ENCODE measurements around the gene MAEA. TPM values are rescaled to one million over a fixed set of nuclear protein-coding genes. Genes with fewer than 3 reads are reported as not detected.

The MAEA gene
- total RNA-seq, 1 experiment from 2014 or later: 81.1 TPM

GRCh38 chr4:1310796-1311631, 21.3 kb downstream of the MAEA start:
- peaks cover 3% of the 10 kb centered on the region; the same call in 1 of the 2 replicates for H3K36me3 ChIP-seq (ENCODE audit: control insufficient read depth, insufficient read depth, low read length)
- peaks cover 16% of the 10 kb centered on the region for H3K4me1 Mint-ChIP-seq (ENCODE audit: low read depth, unreplicated experiment)
- no peaks in the 10 kb centered on the region for H3K27me3 ChIP-seq (replicated peaks; ENCODE audit: control insufficient read depth, insufficient read depth, low read length)
- no peaks in the 10 kb centered on the region for H3K4me1 ChIP-seq
- H3K9me3 Mint-ChIP-seq (ENCODE audit: unreplicated experiment): no peaks in the 10 kb centered on the region
- H3K4me3 Mint-ChIP-seq (ENCODE audit: unreplicated experiment): no peak overlapping the region
- no peak for TF ChIP-seq CTCF (IDR thresholded peaks at IDR 0.05; ENCODE audit: insufficient read depth in 1 of 2, low read depth in 1 of 2, low read length in 1 of 2, severe bottlenecking in 1 of 2, unreplicated experiment in 1 of 2)
- H3K36me3 Mint-ChIP-seq (ENCODE audit: insufficient read depth, unreplicated experiment): peaks cover 64% of the 10 kb centered on the region
- no peak for DNase-seq
- no TSS peak for BruUV-seq (replicated peaks)
- intact Hi-C loops (cut with micrococcal nuclease; ENCODE audit: unreplicated experiment): no loop called here
- no peak overlapping the region for H3K27ac Mint-ChIP-seq (ENCODE audit: unreplicated experiment)
- H3K27me3 Mint-ChIP-seq (ENCODE audit: insufficient read depth, unreplicated experiment): no peaks in the 10 kb centered on the region
- CTCF ChIA-PET: no interaction called here
- POLR2A ChIA-PET: no interaction called here
- H3K9me3 ChIP-seq: no peaks in the 10 kb centered on the region
- H3K4me3 ChIP-seq (ENCODE audit: low read depth, low read length): no peak overlapping the region

GRCh38 chr4:1312821-1313640, 23.3 kb downstream of the MAEA start:
- TF ChIP-seq CTCF (IDR thresholded peaks at IDR 0.05; ENCODE audit: insufficient read depth in 1 of 2, low read depth in 1 of 2, low read length in 1 of 2, severe bottlenecking in 1 of 2, unreplicated experiment in 1 of 2): no peak
- DNase-seq: no peak
- ChIA-PET CTCF (no interaction called here), POLR2A (no interaction called here)
- H3K4me3 Mint-ChIP-seq (ENCODE audit: unreplicated experiment): no peak overlapping the region
- H3K9me3 Mint-ChIP-seq (ENCODE audit: unreplicated experiment): no peaks in the 10 kb centered on the region
- H3K4me1 Mint-ChIP-seq (ENCODE audit: low read depth, unreplicated experiment): peaks cover 11% of the 10 kb centered on the region
- BruUV-seq (replicated peaks): no TSS peak
- Histone ChIP-seq H3K27me3 (replicated peaks; ENCODE audit: control insufficient read depth, insufficient read depth, low read length) (no peaks in the 10 kb centered on the region), H3K4me3 (ENCODE audit: low read depth, low read length) (no peak overlapping the region), H3K9me3 (no peaks in the 10 kb centered on the region), H3K36me3 (ENCODE audit: control insufficient read depth, insufficient read depth, low read length) (0 out of 2 replicates have a peak, but pooled peaks cover 3% of the 10 kb centered on the region), H3K4me1 (no peaks in the 10 kb centered on the region)
- H3K36me3 Mint-ChIP-seq (ENCODE audit: insufficient read depth, unreplicated experiment): peaks cover 65% of the 10 kb centered on the region
- intact Hi-C loops (cut with micrococcal nuclease; ENCODE audit: unreplicated experiment): no loop called here
- no peak overlapping the region for H3K27ac Mint-ChIP-seq (ENCODE audit: unreplicated experiment)
- H3K27me3 Mint-ChIP-seq (ENCODE audit: insufficient read depth, unreplicated experiment): no peaks in the 10 kb centered on the region

- no peak for TF ChIP-seq CTCF (IDR thresholded peaks at IDR 0.05; ENCODE audit: insufficient read depth in 1 of 2, low read depth in 1 of 2, low read length in 1 of 2, severe bottlenecking in 1 of 2, unreplicated experiment in 1 of 2)
- no TSS peak for BruUV-seq (replicated peaks)
- ChIA-PET POLR2A (no interaction called here), CTCF (no interaction called here)
- Mint-ChIP-seq H3K36me3 (ENCODE audit: insufficient read depth, unreplicated experiment) (peaks cover 73% of the 10 kb centered on the region), H3K27ac (ENCODE audit: unreplicated experiment) (no peak overlapping the region), H3K4me3 (ENCODE audit: unreplicated experiment) (no peak overlapping the region), H3K27me3 (ENCODE audit: insufficient read depth, unreplicated experiment) (no peaks in the 10 kb centered on the region), H3K9me3 (ENCODE audit: unreplicated experiment) (no peaks in the 10 kb centered on the region), H3K4me1 (ENCODE audit: low read depth, unreplicated experiment) (no peaks in the 10 kb centered on the region)
- H3K27me3 ChIP-seq (replicated peaks; ENCODE audit: control insufficient read depth, insufficient read depth, low read length): no peaks in the 10 kb centered on the region
- no peak overlapping the region for H3K4me3 ChIP-seq (ENCODE audit: low read depth, low read length)
- H3K36me3 ChIP-seq (ENCODE audit: control insufficient read depth, insufficient read depth, low read length): peaks cover 3% of the 10 kb centered on the region; the same call in 1 of the 2 replicates
- intact Hi-C loops (cut with micrococcal nuclease; ENCODE audit: unreplicated experiment): no loop called here
- no peak for DNase-seq
- H3K4me1 ChIP-seq: no peaks in the 10 kb centered on the region
- H3K9me3 ChIP-seq: no peaks in the 10 kb centered on the region
Measured at GRCh38 chr4:1315306-1315705, 25.6 kb downstream of the MAEA start.
